ENCODE results near the gene RPL36. TPM values are rescaled to one million over a fixed set of nuclear protein-coding genes. Genes with fewer than 3 reads are reported as not detected.
"Not testable (repeated sequence)": the region's sequence is repeated elsewhere in the genome, so short reads cannot be mapped to it uniquely, and the experiment has no call there.

RPL36 gene
- total RNA-seq, 1 donor from 2014 or later = 1,016 TPM

GRCh38 chr19:5700455-5701092 is 10.5 kb downstream of the RPL36 start:
- peaks cover 5% of the 10 kb centered on the region for H3K36me3 Mint-ChIP-seq

DNA sequence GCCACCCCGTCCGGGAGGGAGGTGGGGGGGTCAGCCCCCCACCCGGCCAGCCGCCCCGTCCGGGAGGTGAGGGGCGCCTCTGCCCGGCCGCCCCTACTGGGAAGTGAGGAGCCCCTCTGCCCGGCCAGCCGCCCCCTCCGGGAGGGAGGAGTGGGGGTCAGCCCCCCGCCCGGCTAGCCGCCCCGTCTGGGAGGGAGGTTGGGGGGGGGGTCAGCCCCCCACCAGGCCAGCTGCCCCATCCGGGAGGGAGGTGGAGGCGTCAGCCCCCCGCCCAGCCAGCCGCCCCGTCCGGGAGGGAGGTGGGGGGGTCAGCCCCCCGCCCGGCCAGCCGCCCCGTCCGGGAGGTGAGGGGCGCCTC is 11.9 kb downstream of the RPL36 start:
- H3K27me3 Mint-ChIP-seq; H3K27ac Mint-ChIP-seq; H3K4me1 Mint-ChIP-seq (ENCODE audit: unreplicated experiment); H3K9me3 Mint-ChIP-seq; H3K4me3 Mint-ChIP-seq; DNase-seq (ENCODE audit: extremely low spot score, unreplicated experiment); H3K36me3 Mint-ChIP-seq: not testable (repeated sequence)

More at GRCh38 chr19:5700455-5701092, 10.5 kb downstream of the RPL36 start:
- Mint-ChIP-seq H3K4me1 (ENCODE audit: unreplicated experiment) (no peaks in the 10 kb centered on the region), H3K9me3 (no peaks in the 10 kb centered on the region), H3K27me3 (no peaks in the 10 kb centered on the region), H3K4me3 (no peak overlapping the region), H3K27ac (no peak overlapping the region)
- TF ChIP-seq, protein P1, sequence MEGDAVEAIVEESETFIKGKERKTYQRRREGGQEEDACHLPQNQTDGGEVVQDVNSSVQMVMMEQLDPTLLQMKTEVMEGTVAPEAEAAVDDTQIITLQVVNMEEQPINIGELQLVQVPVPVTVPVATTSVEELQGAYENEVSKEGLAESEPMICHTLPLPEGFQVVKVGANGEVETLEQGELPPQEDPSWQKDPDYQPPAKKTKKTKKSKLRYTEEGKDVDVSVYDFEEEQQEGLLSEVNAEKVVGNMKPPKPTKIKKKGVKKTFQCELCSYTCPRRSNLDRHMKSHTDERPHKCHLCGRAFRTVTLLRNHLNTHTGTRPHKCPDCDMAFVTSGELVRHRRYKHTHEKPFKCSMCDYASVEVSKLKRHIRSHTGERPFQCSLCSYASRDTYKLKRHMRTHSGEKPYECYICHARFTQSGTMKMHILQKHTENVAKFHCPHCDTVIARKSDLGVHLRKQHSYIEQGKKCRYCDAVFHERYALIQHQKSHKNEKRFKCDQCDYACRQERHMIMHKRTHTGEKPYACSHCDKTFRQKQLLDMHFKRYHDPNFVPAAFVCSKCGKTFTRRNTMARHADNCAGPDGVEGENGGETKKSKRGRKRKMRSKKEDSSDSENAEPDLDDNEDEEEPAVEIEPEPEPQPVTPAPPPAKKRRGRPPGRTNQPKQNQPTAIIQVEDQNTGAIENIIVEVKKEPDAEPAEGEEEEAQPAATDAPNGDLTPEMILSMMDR (conservative IDR thresholded peaks at IDR 0.05) = no peak
- no peak for DNase-seq (ENCODE audit: extremely low spot score, unreplicated experiment)

- H3K27me3 Mint-ChIP-seq = no peaks in the 10 kb centered on the region
- no peaks in the 10 kb centered on the region for H3K4me1 Mint-ChIP-seq (ENCODE audit: unreplicated experiment)
- no peak for DNase-seq (ENCODE audit: extremely low spot score, unreplicated experiment)
- TF ChIP-seq, protein P1 (conservative IDR thresholded peaks at IDR 0.05) = no peak
- H3K36me3 Mint-ChIP-seq = peaks cover 5% of the 10 kb centered on the region
- no peaks in the 10 kb centered on the region for H3K9me3 Mint-ChIP-seq
- no peak overlapping the region for H3K4me3 Mint-ChIP-seq
- no peak overlapping the region for H3K27ac Mint-ChIP-seq
Measured at GRCh38 chr19:5703819-5704818, 14.0 kb downstream of the RPL36 start.

- TF ChIP-seq, protein P1 (conservative IDR thresholded peaks at IDR 0.05) = no peak
- Mint-ChIP-seq H3K27ac (no peak overlapping the region), H3K9me3 (no peaks in the 10 kb centered on the region), H3K36me3 (peaks cover 5% of the 10 kb centered on the region), H3K4me1 (ENCODE audit: unreplicated experiment) (no peaks in the 10 kb centered on the region), H3K4me3 (no peak overlapping the region), H3K27me3 (no peaks in the 10 kb centered on the region)
- no peak for DNase-seq (ENCODE audit: extremely low spot score, unreplicated experiment)
Measured at GRCh38 chr19:5705552-5705951, 15.5 kb downstream of the RPL36 start.

DNA sequence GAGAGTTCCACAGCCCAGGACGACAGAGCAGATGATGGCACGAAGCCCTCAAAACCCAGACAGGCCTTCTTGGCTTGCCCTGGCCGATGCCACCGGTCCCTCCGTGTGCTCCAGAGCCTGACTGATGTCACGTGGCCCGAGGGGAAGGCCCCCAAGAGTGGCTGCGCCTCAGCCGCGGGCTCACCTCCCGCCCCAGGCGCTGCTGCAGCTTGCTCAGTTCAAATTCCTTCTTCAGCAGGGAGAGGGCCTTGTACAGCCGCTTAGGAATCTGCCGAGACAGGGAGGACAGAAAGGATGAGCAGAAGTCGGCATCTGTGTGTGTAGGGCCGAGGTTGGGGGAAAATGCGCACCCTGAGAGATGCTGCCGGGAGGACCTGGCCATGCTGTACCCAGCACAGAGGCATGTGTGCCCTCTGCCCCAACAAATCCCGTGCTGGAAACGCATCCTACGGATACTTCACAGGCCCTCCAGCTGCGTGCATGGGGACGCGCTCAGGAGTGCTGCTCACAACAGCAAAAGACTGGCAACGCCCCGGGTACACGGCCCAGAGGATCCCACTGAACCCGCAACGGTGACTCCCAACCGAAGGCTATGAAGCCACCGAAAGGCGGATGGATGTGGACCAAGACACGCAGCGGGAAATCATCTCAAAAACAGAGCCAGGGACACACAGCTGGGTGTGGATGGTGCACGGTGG is 16.9 kb downstream of the RPL36 start:
- TF ChIP-seq, protein P1 (conservative IDR thresholded peaks at IDR 0.05) = no peak
- H3K27ac Mint-ChIP-seq = no peak overlapping the region
- H3K36me3 Mint-ChIP-seq = peaks cover 5% of the 10 kb centered on the region
- H3K4me3 Mint-ChIP-seq = no peak overlapping the region
- H3K9me3 Mint-ChIP-seq = no peaks in the 10 kb centered on the region
- no peaks in the 10 kb centered on the region for H3K27me3 Mint-ChIP-seq
- DNase-seq (ENCODE audit: extremely low spot score, unreplicated experiment) = no peak
- H3K4me1 Mint-ChIP-seq (ENCODE audit: unreplicated experiment) = no peaks in the 10 kb centered on the region

Data from type B pancreatic cell (in vitro differentiated cells).